ENCODE results near the gene CHST11.
A peak's percentile ranks its signal among the peaks of the same experiment; 100 is the strongest.

CHST11 gene

GRCh38 chr12:104707794-104708558 lies 251.2 kb downstream of the CHST11 start:
- DNase-seq = no peak

GRCh38 chr12:104708891-104709290 lies 252.1 kb downstream of the CHST11 start:
- DNase-seq = no peak

- DNase-seq = no peak
Observed at GRCh38 chr12:104709692-104710435, 253.1 kb downstream of the CHST11 start.

- DNase-seq = no peak
Observed at GRCh38 chr12:104710940-104711689, 254.4 kb downstream of the CHST11 start.

- DNase-seq = no peak
Observed at GRCh38 chr12:104712477-104712876, 255.7 kb downstream of the CHST11 start.

GRCh38 chr12:104712968-104713367 lies 256.2 kb downstream of the CHST11 start:
- no peak for DNase-seq

GRCh38 chr12:104713444-104713843 lies 256.7 kb downstream of the CHST11 start:
- peak; percentile 7 for DNase-seq

GRCh38 chr12:104714369-104714768 lies 257.6 kb downstream of the CHST11 start:
- DNase-seq = no peak

- DNase-seq = no peak
Observed at GRCh38 chr12:104716172-104716571, 259.4 kb downstream of the CHST11 start.

GRCh38 chr12:104718304-104718929 lies 261.7 kb downstream of the CHST11 start:
- DNase-seq = no peak

GRCh38 chr12:104719700-104720338 lies 263.1 kb downstream of the CHST11 start:
- DNase-seq = no peak

GRCh38 chr12:104720339-104721038 lies 263.7 kb downstream of the CHST11 start:
- no peak for DNase-seq

GRCh38 chr12:104721039-104721405 lies 264.3 kb downstream of the CHST11 start:
- no peak for DNase-seq

GRCh38 chr12:104721936-104722335 lies 265.2 kb downstream of the CHST11 start:
- DNase-seq = no peak

GRCh38 chr12:104722601-104723534 lies 266.1 kb downstream of the CHST11 start:
- peak; percentile 19 for DNase-seq

GRCh38 chr12:104723895-104724294 lies 267.1 kb downstream of the CHST11 start:
- DNase-seq = no peak

GRCh38 chr12:104724992-104725585 lies 268.3 kb downstream of the CHST11 start:
- DNase-seq = no peak

GRCh38 chr12:104725610-104726009 lies 268.9 kb downstream of the CHST11 start:
- DNase-seq = no peak

- no peak for DNase-seq
Observed at GRCh38 chr12:104727726-104728465, 271.1 kb downstream of the CHST11 start.

GRCh38 chr12:104729091-104729490 lies 272.3 kb downstream of the CHST11 start:
- no peak for DNase-seq

Data from NCI-H510A treated with DMSO at 0.1 percent for 48 hours (cell line).